ENCODE results near the gene DNAL1. TPM values are rescaled to one million over a fixed set of nuclear protein-coding genes. Genes with fewer than 3 reads are reported as not detected.

DNAL1 gene
- total and polyA plus RNA-seq, 9 of the 15 experiments (the other 6 are each of a cell fraction or from before 2014, with no cell fraction given), result 1.6 to 11.7 (median 4.8) TPM

- Histone ChIP-seq H3K4me2 (ENCODE audit: insufficient read depth, low read length) (peak overlapping the region; percentile 37; the same call in 1 of the 2 replicates), H3K9me3 (replicated peaks; ENCODE audit: control insufficient read depth, insufficient read depth, low read depth, low read length) (no peaks in the 10 kb centered on the region), H3K27me3 (ENCODE audit: control insufficient read depth in 2 of 2, insufficient read depth in 2 of 2, low read length in 2 of 2) (no peaks in the 10 kb centered on the region), H3K79me2 (ENCODE audit: control insufficient read depth, insufficient read depth, low read length) (peaks cover 100% of the 10 kb centered on the region), H3K9me1 (ENCODE audit: control insufficient read depth, insufficient read depth, low read length) (no peaks in the 10 kb centered on the region), H2AFZ (ENCODE audit: low read depth, low read length) (no peak overlapping the region), H3K36me3 (ENCODE audit: control insufficient read depth, insufficient read depth, low read length) (peaks cover 39% of the 10 kb centered on the region; the same call in 2 of the 3 replicates), H3K4me1 (replicated peaks in 1 of 2; ENCODE audit: control insufficient read depth in 2 of 2, insufficient read depth in 2 of 2, low read length in 2 of 2) (peaks cover 62 to 74% of the 10 kb centered on the region in 2 experiments), H3K4me3 (no peak overlapping the region), H4K20me1 (replicated peaks; ENCODE audit: control insufficient read depth, insufficient read depth, low read length) (peaks cover 11% of the 10 kb centered on the region), H3K27ac (ENCODE audit: extremely low read depth, low read depth, low read length) (peak overlapping the region; percentile 36; the same call in 2 of the 3 replicates), H3K9ac (ENCODE audit: insufficient read depth in 1 of 2, low read depth in 2 of 2, low read length in 2 of 2) (peak overlapping the region; percentile 8 to 85; a peak in 3 of 4 replicates)
- peak; percentile 30; the same call in 1 of the 2 replicates for TF ChIP-seq POLR2G (IDR thresholded peaks at IDR 0.05; ENCODE audit: low read depth, low read length)
- no peak for TF ChIP-seq MBD1 (CRISPR knock-in tag; IDR thresholded peaks at IDR 0.05)
- peak; percentile 34; the same call in 1 of the 2 replicates for TF ChIP-seq RBFOX2 (IDR thresholded peaks at IDR 0.05; ENCODE audit: low read depth, low read length)
- no peak for TF ChIP-seq XRCC5 (IDR thresholded peaks at IDR 0.05; ENCODE audit: low read depth, low read length)
- TF ChIP-seq DMBX1 (CRISPR knock-in tag; IDR thresholded peaks at IDR 0.05; ENCODE audit: borderline replicate concordance), result no peak
- peak; percentile 31 to 46 (median 32); a peak in 2 of 6 replicates for TF ChIP-seq CTCF (IDR thresholded peaks at IDR 0.05 in 2 of 3, conservative IDR thresholded peaks at IDR 0.05 in 1 of 3; ENCODE audit: insufficient read depth in 2 of 3, low read depth in 1 of 3, low read length in 3 of 3)
- TF ChIP-seq POLR2B (IDR thresholded peaks at IDR 0.05; ENCODE audit: low read depth, partially characterized antibody), result no peak
- ATAC-seq (peak; percentile 27), DNase-seq (ENCODE audit: extremely low read depth in 1 of 4, low spot score in 3 of 4) (no peak), FAIRE-seq (peak; percentile 32)
- CTCF ChIA-PET (ENCODE audit: low intra/inter-chr PET ratio), result no interaction called here
- intact Hi-C loops (cut with micrococcal nuclease), result no loop called here
- BruUV-seq (replicated peaks), result no TSS peak
- in situ Hi-C loops (cut with MboI), result no loop called here
- POLR2A ChIA-PET, result interaction anchor here (1.5 to 6.8 kb wide), 3 partner anchors 7 to 39 kb away, joined by 6 to 80 read pairs (median 7); no protein-coding TSS in a partner anchor
- WGBS (ENCODE audit: insufficient coverage, low coverage, missing lambda C conversion rate), result 66% methylated on average over 6 of the region's 6 CpGs
These were observed 102.0 kb downstream of the DNAL1 start for GRCh38 chr14:73746520-73747378.

Measured in K562 (cell line).